CD14-positive monocyte (primary cell): ENCODE data around the gene TMEM184A. TPM values are rescaled to one million over a fixed set of nuclear protein-coding genes. Genes with fewer than 3 reads are reported as not detected.

Source experiments
- DNase-seq, 3 donors: peaks; one replicate each; pipeline ENCODE4 v3.0.0-alpha.2; 2011 to 2022
- H2AFZ ChIP-seq: 2 replicates; pipeline ENCODE4 v1.6.0; 2012; ENCODE audit warnings: mild to moderate bottlenecking, low read depth, low read length, inconsistent platforms; ENCODE audit not compliant: insufficient read depth, poor library complexity, severe bottlenecking
- H3K27ac ChIP-seq, 2 donors: 1 replicate in 1 of 2; 2 replicates in 1 of 2; pipeline ENCODE4 v1.5.1; 2012 to 2013; ENCODE audit warnings: low read length in 2 of 2, control low read depth in 1 of 2, inconsistent platforms in 1 of 2, low read depth in 1 of 2, mild to moderate bottlenecking in 1 of 2
- H3K27me3 ChIP-seq, 2 donors: one replicate each; pipeline versions ENCODE4 v1.6.0 to v1.6.1; 2011 to 2013; ENCODE audit warnings: low read length in 2 of 2; ENCODE audit not compliant: control insufficient read depth in 2 of 2, insufficient read depth in 2 of 2
- H3K36me3 ChIP-seq, 2 donors: replicated peaks in 1 of 2; 1 replicate in 1 of 2; 2 replicates in 1 of 2; pipeline versions ENCODE4 v1.5.1 to v1.6.1; 2012 to 2013; ENCODE audit warnings: low read length in 2 of 2, control low read depth in 1 of 2, inconsistent platforms in 1 of 2, mild to moderate bottlenecking in 1 of 2; ENCODE audit not compliant: insufficient read depth in 2 of 2, control insufficient read depth in 1 of 2
- H3K4me1 ChIP-seq, 2 donors: 1 replicate in 1 of 2; 2 replicates in 1 of 2; pipeline versions ENCODE4 v1.5.1 to v1.6.1; 2012 to 2013; ENCODE audit warnings: low read length in 2 of 2, control low read depth in 1 of 2, inconsistent platforms in 1 of 2, mild to moderate bottlenecking in 1 of 2, moderate library complexity in 1 of 2; ENCODE audit not compliant: insufficient read depth in 2 of 2, control insufficient read depth in 1 of 2
- H3K4me2 ChIP-seq: replicated peaks from 2 replicates; pipeline ENCODE3; 2012; ENCODE audit warnings: low read length, moderate library complexity, mild to moderate bottlenecking; ENCODE audit not compliant: poor library complexity, severe bottlenecking; ENCODE audit errors: extremely low read depth
- H3K4me3 ChIP-seq, 3 experiments: fragments of 200-600 bp in 1 of 3; sonication (generic) in 1 of 3; replicated peaks in 1 of 3; 1 replicate in 2 of 3; 2 replicates in 1 of 3; pipeline ENCODE4 v1.5.1; 2011 to 2013; ENCODE audit warnings: low read length in 3 of 3, mild to moderate bottlenecking in 3 of 3, control low read depth in 2 of 3, low read depth in 2 of 3, inconsistent platforms in 1 of 3, moderate library complexity in 1 of 3
- H3K79me2 ChIP-seq: 2 replicates; pipeline ENCODE4 v1.6.0; 2012; ENCODE audit warnings: mild to moderate bottlenecking, control low read depth, inconsistent platforms, low read length, moderate library complexity; ENCODE audit not compliant: insufficient read depth
- H3K9ac ChIP-seq: 2 replicates; pipeline ENCODE4 v1.6.0; 2017; ENCODE audit warnings: low read length, mild to moderate bottlenecking; ENCODE audit not compliant: insufficient read depth, poor library complexity, severe bottlenecking
- H3K9me3 ChIP-seq, 2 donors: replicated peaks in 1 of 2; 1 replicate in 1 of 2; 2 replicates in 1 of 2; pipeline versions ENCODE4 v1.5.1 to v1.6.1; 2012 to 2013; ENCODE audit warnings: low read length in 2 of 2, control low read depth in 1 of 2; ENCODE audit not compliant: control insufficient read depth in 1 of 2, insufficient read depth in 1 of 2
- H4K20me1 ChIP-seq: 2 replicates; pipeline ENCODE4 v1.6.0; 2012; ENCODE audit warnings: mild to moderate bottlenecking, low read length, control low read depth, moderate library complexity; ENCODE audit not compliant: insufficient read depth
- H3K27ac Mint-ChIP-seq, 7 donors: one replicate each; pipeline ENCODE4 v1.8.0; 2020; ENCODE audit warnings: mild to moderate bottlenecking in 7 of 7, mixed read lengths in 7 of 7, moderate library complexity in 6 of 7, inconsistent platforms in 2 of 7
- H3K27me3 Mint-ChIP-seq, 3 donors: one replicate each; pipeline ENCODE4 v1.8.0; 2021 to 2022; ENCODE audit warnings: low read depth in 3 of 3, mild to moderate bottlenecking in 3 of 3, mixed read lengths in 3 of 3, moderate library complexity in 3 of 3, inconsistent platforms in 1 of 3
- H3K36me3 Mint-ChIP-seq, 2 donors: one replicate each; pipeline ENCODE4 v1.8.0; 2020; ENCODE audit warnings: mixed read lengths in 2 of 2, inconsistent platforms in 1 of 2, mild to moderate bottlenecking in 1 of 2
- H3K4me1 Mint-ChIP-seq: one replicate; pipeline ENCODE4 v1.8.0; 2020; ENCODE audit warnings: mild to moderate bottlenecking, mixed read lengths
- H3K4me3 Mint-ChIP-seq, 2 donors: one replicate each; pipeline ENCODE4 v1.8.0; 2020; ENCODE audit warnings: mild to moderate bottlenecking in 2 of 2, mixed read lengths in 2 of 2, moderate library complexity in 1 of 2
- H3K9me3 Mint-ChIP-seq, 7 donors: one replicate each; pipeline ENCODE4 v1.8.0; 2020 to 2022; ENCODE audit warnings: mixed read lengths in 7 of 7, mild to moderate bottlenecking in 6 of 7, moderate library complexity in 6 of 7, inconsistent platforms in 2 of 7
- WGBS: methylation state at CpG from one replicate; pipeline ENCODE4 v1.1.5; 2013; ENCODE audit warnings: missing lambda C conversion rate; ENCODE audit not compliant: insufficient coverage; 5-methylcytosine and 5-hydroxymethylcytosine counted together
- intact Hi-C, 2 donors: fragments of 100-400 bp; cut with micrococcal nuclease; formaldehyde crosslinking; loops; one replicate each; pipeline versions ENCODE4 v1.15.0 to v1.15.1; 2023
- polyA plus RNA-seq, 3 donors: library from polyadenylated mRNA; depleted of rRNA in 1 of 3; unstranded in 2 of 3; stranded (reverse) in 1 of 3; fragments of 300-500 nt in 2 of 3; fragments of >200 nt in 1 of 3; fragmentation: Illumina TruSeq in 2 of 3; gene quantifications; 1 replicate in 2 of 3; 2 replicates in 1 of 3; pipeline ENCODE4 v1.2.3, GENCODE V29; 2012 to 2021
- TF ChIP-seq, protein P1 (sequence below): fragments of 200-600 bp; IDR thresholded peaks from one replicate; pipeline ENCODE4 v1.8.0; 2022; ENCODE audit warnings: antibody characterized with exemption, mild to moderate bottlenecking

TMEM184A gene
- polyA plus RNA-seq, 3 donors, result not detected

GRCh38 chr7:1529383-1530116 is 26.5 kb downstream of the TMEM184A start:
- Mint-ChIP-seq H3K36me3 (peaks cover 0 to 2% of the 10 kb centered on the region in 2 donors), H3K4me3 (peak overlapping the region in 1 of 2 donors; percentile 80), H3K4me1 (peaks cover 42% of the 10 kb centered on the region), H3K27ac (peak overlapping the region in 5 of 7 donors; percentile 66 to 82 (median 74)), H3K9me3 (no peaks in the 10 kb centered on the region), H3K27me3 (peaks cover 0 to 3% (median 0%) of the 10 kb centered on the region in 3 donors)
- H3K9me3 ChIP-seq, result no peaks in the 10 kb centered on the region
- no peak overlapping the region for H2AFZ ChIP-seq
- TF ChIP-seq, protein P1, sequence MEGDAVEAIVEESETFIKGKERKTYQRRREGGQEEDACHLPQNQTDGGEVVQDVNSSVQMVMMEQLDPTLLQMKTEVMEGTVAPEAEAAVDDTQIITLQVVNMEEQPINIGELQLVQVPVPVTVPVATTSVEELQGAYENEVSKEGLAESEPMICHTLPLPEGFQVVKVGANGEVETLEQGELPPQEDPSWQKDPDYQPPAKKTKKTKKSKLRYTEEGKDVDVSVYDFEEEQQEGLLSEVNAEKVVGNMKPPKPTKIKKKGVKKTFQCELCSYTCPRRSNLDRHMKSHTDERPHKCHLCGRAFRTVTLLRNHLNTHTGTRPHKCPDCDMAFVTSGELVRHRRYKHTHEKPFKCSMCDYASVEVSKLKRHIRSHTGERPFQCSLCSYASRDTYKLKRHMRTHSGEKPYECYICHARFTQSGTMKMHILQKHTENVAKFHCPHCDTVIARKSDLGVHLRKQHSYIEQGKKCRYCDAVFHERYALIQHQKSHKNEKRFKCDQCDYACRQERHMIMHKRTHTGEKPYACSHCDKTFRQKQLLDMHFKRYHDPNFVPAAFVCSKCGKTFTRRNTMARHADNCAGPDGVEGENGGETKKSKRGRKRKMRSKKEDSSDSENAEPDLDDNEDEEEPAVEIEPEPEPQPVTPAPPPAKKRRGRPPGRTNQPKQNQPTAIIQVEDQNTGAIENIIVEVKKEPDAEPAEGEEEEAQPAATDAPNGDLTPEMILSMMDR, result no peak
- no peaks in the 10 kb centered on the region for H3K27me3 ChIP-seq
- H3K9ac ChIP-seq, result no peak overlapping the region
- peaks cover 30% of the 10 kb centered on the region for H3K79me2 ChIP-seq
- DNase-seq, result no peak
- H3K4me2 ChIP-seq, result peak overlapping the region; percentile 83
- 80% methylated on average over 16 of the region's 21 CpGs for whole genome bisulfite sequencing
- no peaks in the 10 kb centered on the region for H3K36me3 ChIP-seq
- intact Hi-C loops, result loop anchor here in 1 of 2 donors (10.0 kb wide), 1 partner anchor 995 kb away; no protein-coding TSS in a partner anchor
- peaks cover 38 to 53% of the 10 kb centered on the region in 2 donors for H3K4me1 ChIP-seq
- H4K20me1 ChIP-seq, result peaks cover 31% of the 10 kb centered on the region
- no peak overlapping the region for H3K27ac ChIP-seq
- no peak overlapping the region for H3K4me3 ChIP-seq

GRCh38 chr7:1526271-1526754 is 29.7 kb downstream of the TMEM184A start:
- Histone ChIP-seq H3K4me1 (peaks cover 10 to 25% of the 10 kb centered on the region in 2 donors), H3K36me3 (no peaks in the 10 kb centered on the region), H3K9ac (no peak overlapping the region), H3K4me2 (no peak overlapping the region), H3K4me3 (no peak overlapping the region), H3K9me3 (no peaks in the 10 kb centered on the region), H3K27me3 (no peaks in the 10 kb centered on the region), H3K79me2 (peaks cover 6% of the 10 kb centered on the region), H2AFZ (no peak overlapping the region), H4K20me1 (peaks cover 1% of the 10 kb centered on the region), H3K27ac (no peak overlapping the region)
- peaks cover 0 to 3% (median 0%) of the 10 kb centered on the region in 3 donors for H3K27me3 Mint-ChIP-seq
- no peak for DNase-seq
- H3K4me3 Mint-ChIP-seq, result no peak overlapping the region
- WGBS, result 58% methylated on average over 6 of the region's 6 CpGs
- peaks cover 19% of the 10 kb centered on the region for H3K4me1 Mint-ChIP-seq
- peak overlapping the region in 1 of 7 donors; percentile 19 for H3K27ac Mint-ChIP-seq
- no peaks in the 10 kb centered on the region for H3K9me3 Mint-ChIP-seq
- intact Hi-C loops, result no loop called here
- TF ChIP-seq, protein P1, result no peak
- no peaks in the 10 kb centered on the region for H3K36me3 Mint-ChIP-seq
